GM18873 (cell line): ENCODE results near the gene STX11.

Experiments used
- ATAC-seq: cut with Tn5 transposase; IDR thresholded peaks from one replicate; pipeline ENCODE4 v1.9.1; 2021; ENCODE audit warnings: mild to moderate bottlenecking, moderate library complexity, moderate number of reproducible peaks; ENCODE audit not compliant: unreplicated experiment, low FRiP score

The STX11 gene

DNA sequence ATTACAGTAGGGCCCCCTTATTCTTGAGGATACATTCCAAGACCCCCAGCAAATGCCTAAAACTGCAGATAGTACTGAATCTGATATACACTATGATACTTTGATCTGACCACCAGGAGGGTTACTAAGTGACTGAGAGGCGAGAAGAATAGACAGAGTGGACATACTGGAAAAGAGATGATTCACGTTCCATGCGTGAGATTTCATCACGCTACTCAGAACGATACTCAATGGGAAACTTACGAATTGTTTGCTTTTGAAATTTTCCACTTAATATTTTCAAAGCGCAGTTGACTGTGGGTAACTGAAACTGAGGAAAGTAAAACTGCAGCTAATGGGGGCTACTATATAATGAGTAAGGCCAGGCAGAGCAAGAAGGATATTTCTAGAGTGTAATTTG is 60.8 kb downstream of the STX11 start:
- ATAC-seq = no peak

DNA sequence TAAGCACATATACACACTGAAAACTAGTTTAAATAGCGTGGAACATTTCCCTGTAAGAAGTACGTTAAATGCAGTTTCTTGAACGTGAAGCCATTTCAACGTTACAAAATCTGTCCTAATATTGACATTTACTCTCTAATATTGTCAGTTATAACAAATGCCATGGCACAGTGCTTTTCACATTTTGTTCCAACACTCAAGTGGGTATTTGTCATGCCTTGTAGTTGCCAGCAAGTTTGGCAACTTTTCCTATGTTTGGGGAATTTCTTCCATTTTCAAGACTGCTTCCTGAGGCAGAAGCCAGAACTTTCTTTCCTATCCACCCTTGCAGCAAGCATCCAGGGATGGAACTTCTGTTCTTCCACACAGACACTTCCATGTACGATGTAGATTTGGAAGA is 63.0 kb downstream of the STX11 start:
- no peak for ATAC-seq

DNA sequence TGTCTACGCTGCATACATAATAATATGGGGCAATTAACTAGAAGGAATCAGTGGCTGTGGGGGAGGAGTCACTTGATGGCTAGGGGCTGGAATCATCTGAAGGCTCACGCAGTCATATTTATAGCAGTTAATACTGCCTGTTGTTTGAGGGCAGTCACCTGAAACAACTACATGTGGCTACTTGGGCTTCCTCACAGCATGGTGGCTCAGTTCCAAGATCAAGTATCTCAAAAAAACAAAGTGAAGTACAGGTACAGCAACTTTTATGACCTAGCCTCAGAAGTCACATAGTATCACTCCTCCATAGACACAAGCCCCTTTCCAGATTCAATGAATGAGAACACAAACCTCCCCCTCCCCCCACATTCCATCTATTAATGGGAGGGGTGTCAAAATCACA is 63.7 kb downstream of the STX11 start:
- no peak for ATAC-seq

DNA sequence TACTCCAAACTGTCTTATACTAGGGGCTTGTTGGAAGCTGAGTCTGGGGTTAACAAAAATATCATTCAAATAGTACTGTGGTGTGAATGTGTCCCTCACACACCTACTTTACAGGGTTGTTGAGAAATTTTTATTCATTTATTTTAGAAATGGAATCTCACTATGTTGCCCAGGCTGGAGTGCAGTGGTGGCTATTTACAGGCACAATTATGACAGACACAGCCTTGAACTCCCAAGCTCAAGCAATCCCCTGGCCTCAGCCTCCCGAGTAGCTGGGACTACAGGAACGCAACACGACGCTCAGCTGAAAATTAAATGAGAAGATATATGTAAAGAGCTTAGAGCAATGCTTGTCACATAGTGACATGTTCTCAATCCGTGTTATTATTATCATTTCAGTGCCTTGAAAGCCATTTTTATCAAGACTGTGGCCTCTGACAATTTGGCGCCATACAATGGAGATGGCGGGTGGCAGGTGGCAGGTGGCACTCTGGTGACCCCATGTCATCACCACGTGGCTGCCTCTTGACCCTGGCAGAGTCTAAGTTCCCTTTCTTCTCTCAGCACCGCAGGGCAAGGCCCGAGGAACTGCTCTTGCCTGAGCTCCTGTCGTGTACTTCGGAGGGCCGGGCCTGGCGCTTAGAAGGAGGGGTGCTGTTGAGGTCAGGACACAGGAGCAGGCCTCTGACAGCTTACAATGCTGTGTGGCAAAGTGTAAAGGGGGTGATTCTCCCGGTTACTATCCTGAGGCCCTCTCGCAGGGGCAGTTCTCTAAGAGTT is 64.5 kb downstream of the STX11 start:
- ATAC-seq = no peak

DNA sequence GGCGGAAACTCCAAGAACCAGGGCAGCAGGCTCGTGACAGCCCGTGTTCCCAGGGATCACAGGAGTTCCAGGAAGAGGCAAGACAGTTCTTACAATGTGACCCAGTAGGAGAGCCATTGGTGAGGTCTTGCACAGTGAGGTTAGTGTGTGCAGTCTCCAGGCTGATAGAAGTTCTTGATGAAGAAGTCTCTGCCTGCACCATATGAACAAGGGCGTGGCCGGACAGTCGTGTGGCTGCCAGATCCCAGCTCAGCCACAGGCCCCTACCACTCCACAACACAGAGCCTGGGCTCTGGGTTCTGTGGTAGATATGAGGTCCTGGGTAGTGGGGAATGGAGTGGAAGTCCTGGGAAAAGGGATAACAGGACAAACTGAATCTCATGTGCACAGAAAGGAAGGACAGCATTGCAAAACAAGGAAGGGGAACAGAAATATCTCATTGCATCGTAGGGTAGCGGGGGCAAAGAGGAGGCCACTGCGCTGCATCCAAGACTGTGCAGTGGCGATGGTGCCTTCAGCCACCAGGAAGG is 65.2 kb downstream of the STX11 start:
- ATAC-seq = no peak

DNA sequence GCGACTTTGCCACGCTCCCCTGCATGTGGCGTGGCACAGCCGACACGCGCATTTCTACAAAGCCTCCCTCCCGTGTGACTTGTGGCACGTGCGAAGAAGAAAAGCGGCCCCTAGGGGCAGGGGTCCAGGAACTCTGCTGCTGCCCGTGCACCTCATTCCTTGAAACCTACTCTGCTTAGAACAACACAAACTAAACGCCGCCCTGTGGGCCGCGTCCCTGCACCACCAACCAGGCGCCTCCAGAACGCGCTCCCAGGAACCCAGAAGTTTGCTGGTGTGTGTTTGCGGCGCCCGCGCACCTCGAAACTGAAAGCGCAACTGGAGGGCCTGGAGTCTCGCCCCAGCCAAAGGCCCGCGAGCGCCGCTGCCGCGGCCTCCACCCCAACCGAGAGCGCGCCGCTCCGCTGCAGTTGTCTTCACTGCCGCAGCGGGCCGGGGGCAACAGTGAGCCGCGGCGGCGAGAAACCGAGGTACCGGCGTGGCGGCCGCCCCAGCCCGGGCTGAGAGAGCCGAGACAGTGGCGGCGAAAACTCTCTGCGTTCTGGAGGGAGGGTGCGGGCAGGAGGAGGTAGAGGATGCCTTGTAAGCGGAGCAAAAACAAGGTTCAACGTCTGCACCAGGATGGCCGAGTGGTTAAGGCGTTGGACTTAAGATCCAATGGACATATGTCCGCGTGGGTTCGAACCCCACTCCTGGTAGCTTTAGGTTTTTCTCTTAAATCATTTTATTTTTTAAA is 65.8 kb downstream of the STX11 start:
- peak; percentile 85 for ATAC-seq

DNA sequence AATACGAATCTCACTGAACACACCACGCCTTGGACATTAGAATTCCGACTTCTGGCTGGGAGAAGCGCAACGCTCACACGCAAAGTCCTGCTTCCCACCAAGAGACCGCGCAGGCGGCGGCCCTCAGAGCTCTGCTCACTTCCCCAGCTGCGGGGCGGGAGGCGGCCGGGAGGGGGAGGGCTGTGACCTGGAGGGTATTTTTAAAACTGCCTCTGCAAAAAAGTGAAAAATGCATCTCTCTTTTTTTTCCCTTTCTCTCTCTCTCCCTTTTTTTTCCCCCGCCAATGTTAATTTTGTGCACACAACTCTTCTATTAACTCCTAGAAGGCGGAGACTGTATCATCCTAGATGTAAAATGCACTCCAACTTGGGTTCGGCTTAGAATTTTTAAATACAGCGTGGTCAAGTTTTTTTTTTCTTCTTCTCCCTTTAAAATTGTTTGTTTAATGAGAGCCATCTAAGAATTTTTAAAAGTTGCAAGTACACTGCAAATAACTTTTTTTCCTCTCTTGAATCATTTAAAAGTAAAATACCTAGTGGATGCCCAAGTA is 66.4 kb downstream of the STX11 start:
- peak; percentile 29 for ATAC-seq

DNA sequence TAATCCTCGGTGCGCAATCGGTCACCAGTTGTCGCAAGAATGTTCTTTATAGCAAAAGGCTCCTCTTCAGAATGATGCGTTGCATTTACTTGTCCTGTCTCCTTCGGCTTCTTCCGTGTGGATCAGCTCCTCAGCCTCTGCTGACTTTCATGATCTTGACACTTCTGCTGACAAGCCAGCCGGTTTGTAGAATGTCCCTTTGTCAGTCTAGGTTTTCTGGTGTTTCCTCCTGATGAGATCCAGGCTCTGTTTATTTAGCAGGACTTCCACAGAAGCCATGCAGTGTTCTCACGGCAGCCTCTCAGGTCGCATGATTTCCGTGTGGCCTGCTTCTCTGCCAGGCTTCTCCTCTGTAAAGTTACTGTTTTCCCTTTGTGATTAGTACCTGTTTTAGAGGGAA is 66.9 kb downstream of the STX11 start:
- ATAC-seq = no peak

DNA sequence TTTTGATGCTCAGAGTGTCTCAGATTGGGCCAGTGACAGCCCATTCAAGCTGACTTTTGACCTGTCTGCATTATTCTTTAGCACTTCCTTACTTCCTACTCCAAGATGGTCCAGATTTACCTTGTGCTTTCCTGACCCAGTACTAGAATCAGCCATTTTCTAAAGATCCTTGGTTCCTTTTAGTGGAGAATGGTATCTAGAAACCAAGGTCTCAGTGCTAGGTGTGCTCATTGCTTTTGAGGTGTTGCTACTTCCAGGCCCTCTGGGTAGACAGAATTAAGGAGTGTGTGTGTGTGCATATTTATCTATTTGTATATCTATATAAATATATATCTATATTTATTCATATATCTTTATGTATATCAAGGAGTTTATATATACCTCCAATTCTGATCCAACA is 67.5 kb downstream of the STX11 start:
- ATAC-seq = no peak

DNA sequence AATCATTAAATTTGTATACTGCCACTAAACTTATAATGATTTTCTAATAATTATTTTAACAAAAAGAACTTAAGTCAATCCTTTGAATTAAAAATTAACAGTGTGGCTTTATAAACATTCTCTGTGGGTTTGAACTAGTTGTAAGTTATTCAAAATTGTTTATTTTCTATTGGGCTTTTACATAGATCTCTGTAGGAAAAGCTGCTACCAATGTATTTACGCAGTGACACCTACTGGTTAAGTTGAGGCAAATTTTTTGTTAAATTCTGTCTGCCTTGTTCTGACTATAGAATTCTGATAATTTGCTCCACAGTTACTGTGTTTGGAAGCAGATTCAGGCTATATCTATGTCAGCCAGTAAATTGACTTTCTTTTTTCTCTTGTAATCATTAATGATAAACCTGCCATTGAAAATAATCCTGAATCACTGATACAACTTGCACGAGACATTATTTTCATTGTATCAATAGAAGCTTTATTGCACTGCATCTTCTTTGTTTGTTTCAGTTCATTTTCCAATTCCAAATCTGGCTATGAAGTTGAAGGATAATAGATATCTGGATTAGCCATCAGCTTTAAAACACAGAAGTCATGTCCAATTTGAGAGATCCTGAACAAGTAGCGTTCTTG is 68.9 kb downstream of the STX11 start:
- no peak for ATAC-seq

DNA sequence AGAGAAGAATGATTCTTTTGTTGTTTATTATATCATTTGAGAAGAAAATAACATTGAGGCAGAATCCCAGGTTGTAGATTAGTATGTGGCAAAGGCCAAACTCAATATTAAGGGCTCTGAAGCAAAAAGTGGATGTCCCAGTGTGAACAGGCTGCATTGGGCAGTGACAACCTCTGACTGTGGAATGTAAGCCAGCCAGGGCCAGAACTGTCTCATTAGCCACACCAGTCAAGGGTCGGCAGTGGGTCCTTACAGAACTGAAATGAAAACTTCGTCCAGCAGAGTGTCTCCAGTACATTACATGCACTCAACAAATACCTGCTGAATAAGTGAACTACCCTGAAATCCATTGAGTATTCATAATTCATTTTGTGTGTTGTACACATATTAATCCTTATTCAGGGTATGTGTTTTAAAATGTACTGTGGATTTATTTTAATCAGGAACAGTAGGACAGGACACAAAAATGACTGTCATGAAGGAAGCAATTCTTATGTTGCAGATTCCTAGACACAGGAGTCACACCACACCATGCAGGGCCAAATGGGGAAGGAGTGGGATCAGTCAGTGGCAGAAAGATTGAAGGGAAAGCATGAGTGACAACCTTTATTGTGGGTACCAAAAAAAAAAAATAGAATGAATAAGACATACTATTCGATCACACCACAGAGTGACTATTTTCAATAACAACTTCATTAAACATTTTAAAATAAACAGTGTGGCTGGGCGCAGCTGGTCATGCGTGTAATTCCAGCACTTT is 69.9 kb downstream of the STX11 start:
- ATAC-seq = no peak

DNA sequence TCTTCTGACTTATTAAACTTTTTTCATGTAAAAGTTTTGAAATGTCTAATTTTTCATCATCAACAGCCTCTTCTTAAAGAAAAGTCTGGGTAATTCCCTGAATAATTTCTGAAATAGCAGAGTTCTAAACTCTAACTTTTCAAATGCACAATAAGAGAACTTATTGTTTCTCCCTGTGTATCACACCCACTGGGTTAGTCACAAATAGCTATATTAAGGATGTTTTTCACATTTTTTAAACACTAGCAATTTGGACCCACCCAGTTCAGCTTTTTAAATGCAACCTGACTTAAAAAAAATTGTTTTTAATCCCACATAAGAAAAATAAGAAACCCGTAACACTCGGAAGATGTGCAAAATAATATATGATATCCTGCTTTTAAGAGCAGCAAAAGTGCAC is 73.4 kb downstream of the STX11 start:
- ATAC-seq = no peak

DNA sequence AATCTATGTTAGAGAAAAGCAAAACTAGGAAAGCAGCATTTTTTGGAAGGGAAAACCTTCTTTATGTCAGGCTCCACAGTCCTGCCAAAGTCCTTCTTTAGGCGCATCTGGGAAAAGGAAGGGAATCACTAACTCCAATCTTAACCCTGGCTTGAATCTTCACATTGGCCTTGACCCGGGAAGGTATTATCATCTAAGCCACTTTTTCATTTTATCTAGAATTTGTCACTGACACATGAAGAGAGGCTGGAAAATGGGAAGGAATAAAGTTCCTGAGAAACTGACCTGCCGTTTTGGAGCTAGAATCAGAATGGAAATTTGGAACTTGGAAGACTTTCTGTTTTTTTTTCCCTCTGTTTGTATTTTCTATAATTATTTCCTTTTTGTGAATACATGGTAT is 81.4 kb downstream of the STX11 start:
- no peak for ATAC-seq

DNA sequence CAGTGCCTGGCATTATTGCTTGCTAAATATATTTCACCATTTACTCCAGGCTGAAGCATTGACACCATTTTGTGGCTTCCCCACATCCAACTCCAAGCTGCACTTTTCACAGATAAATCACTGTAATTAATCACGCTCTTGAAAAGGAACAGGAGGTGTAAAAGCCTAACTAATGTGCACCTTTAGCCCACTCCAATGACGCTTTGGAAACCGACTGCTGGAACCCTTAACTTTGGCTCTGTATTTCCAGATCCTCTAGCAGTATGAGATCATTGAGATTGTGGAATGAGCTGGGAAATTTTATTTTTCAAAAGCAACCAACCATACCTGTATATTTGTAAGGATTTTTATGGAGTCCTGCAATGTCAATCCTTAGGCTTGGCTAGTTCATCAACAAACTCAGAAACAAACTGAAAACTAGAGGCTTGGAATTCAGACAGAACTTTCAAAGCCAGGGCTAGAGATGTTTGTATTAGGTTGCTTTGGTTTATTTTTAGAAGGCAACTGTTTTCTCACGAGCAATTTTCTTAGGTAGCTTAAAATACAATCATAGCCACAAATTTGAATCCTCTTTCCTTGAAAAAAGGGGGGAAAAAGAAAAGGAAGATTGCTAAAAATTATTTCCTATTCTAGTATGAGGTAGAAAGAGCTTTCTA is 82.0 kb downstream of the STX11 start:
- no peak for ATAC-seq

DNA sequence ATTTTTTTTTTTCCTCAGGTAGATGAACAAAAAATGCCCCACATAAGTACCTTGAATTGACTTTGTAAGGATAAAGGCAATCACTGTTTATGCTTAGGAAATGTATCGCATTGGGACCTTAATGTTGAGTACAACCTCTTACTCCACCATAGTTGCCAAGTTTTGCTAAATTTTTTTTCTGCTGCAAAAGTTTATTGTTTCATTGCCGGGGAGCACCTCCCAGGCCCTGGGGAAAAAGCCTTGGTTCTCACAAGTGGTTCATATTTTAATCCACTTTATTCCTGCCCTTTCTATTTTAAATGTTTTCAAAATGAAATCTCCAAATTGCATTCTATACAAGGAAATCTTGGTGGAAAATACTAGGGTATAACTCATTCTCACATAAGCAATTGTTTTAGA is 82.5 kb downstream of the STX11 start:
- ATAC-seq = no peak

DNA sequence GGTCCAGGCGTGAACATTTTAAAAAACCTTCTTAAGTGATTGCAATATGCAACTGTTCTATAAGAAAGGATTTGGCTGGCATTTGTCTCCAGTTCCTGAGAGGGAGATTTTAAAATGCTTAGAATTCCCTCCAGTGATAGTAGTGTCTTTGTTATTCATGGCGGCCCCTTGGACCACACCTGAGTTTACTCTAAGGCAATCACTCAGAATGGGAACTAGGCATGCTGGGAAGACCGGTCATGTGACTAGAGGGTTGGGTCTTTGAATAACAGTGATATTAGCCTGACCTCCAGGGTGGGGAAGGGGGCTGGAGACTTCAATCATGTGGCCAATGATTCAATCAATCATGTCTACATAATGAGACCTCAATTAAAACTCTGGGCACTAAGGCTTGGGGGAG is 84.1 kb downstream of the STX11 start:
- no peak for ATAC-seq

DNA sequence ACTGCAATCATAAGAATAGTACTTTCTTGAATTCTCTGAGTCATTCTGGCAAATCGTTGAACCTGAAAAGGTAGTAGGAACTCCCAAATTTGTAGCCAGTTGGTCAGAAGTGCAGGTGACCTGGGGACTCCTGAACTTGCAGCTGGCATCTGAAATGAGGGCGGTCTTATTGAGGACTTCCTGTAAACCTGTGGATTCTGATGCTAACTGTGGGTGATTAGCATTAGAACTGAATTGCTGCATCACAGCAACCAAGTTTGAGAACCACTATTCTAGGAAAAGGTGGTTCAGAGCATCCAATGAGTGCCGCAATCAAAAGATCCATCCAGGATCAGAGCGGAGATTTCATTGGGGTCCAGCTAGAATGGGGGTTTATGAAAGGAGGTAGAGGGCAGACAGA is 84.6 kb downstream of the STX11 start:
- ATAC-seq = no peak
